Neural cell (in vitro differentiated cells): ENCODE results near the gene SERPINB6. TPM values are rescaled to one million over a fixed set of nuclear protein-coding genes. Genes with fewer than 3 reads are reported as not detected.
"Not testable (repeated sequence)": the region's sequence is repeated elsewhere in the genome, so short reads cannot be mapped to it uniquely, and the experiment has no call there.

Experiments
- H2AFZ ChIP-seq: fragments of 200-600, 300-800 bp; sonication (generic), shearing (Covaris generic); 2 replicates; pipeline ENCODE4 v1.6.0; 2014; ENCODE audit warnings: low read depth, mild to moderate bottlenecking, antibody characterized with exemption, low read length, moderate library complexity
- H3F3A ChIP-seq: fragments of 200-600 bp; shearing (Covaris generic); 2 replicates; pipeline ENCODE4 v1.6.1; 2016; ENCODE audit warnings: mild to moderate bottlenecking, moderate library complexity, mixed read lengths, antibody characterized with exemption, low read length; ENCODE audit not compliant: insufficient read depth, poor library complexity, severe bottlenecking
- H3K27ac ChIP-seq: fragments of 200-600, 300-800 bp; sonication (generic), shearing (Covaris generic); 2 replicates; pipeline ENCODE4 v1.5.1; 2014; ENCODE audit warnings: mild to moderate bottlenecking, low read length, moderate library complexity
- H3K27me3 ChIP-seq: fragments of 300-800, 200-600 bp; sonication (generic), shearing (Covaris generic); 2 replicates; pipeline ENCODE4 v1.6.0; 2014; ENCODE audit warnings: mild to moderate bottlenecking, low read depth, low read length, moderate library complexity; ENCODE audit not compliant: insufficient read depth
- H3K36me3 ChIP-seq: fragments of 300-800, 200-600 bp; sonication (generic), shearing (Covaris generic); 2 replicates; pipeline ENCODE4 v1.5.1; 2014; ENCODE audit warnings: mild to moderate bottlenecking, antibody characterized with exemption, low read length, moderate library complexity; ENCODE audit not compliant: insufficient read depth
- H3K4me2 ChIP-seq: fragments of 300-800, 200-600 bp; sonication (generic), shearing (Covaris generic); 2 replicates; pipeline ENCODE4 v1.6.0; 2014; ENCODE audit warnings: mild to moderate bottlenecking, low read length
- H3K4me3 ChIP-seq: fragments of 300-800, 200-600 bp; sonication (generic), shearing (Covaris generic); 2 replicates; pipeline ENCODE4 v1.5.1; 2014; ENCODE audit warnings: mild to moderate bottlenecking, low read length, moderate library complexity
- H3K79me2 ChIP-seq: fragments of 200-600 bp; shearing (Covaris generic); replicated peaks from 2 replicates; pipeline ENCODE4 v1.6.0; 2014; ENCODE audit warnings: mild to moderate bottlenecking, low read length, moderate library complexity; ENCODE audit not compliant: insufficient read depth
- H3K9ac ChIP-seq: fragments of 300-800, 200-600 bp; sonication (generic), shearing (Covaris generic); 2 replicates; pipeline ENCODE4 v1.6.1; 2016; ENCODE audit warnings: mild to moderate bottlenecking, low read length, mixed read lengths
- H3K9me2 ChIP-seq: fragments of 200-600 bp; shearing (Covaris generic); 2 replicates; pipeline ENCODE4 v1.6.1; 2016; ENCODE audit warnings: mild to moderate bottlenecking, low read length, mixed read lengths; ENCODE audit not compliant: insufficient read depth
- H3K9me3 ChIP-seq: fragments of 200-600, 300-800 bp; sonication (generic), shearing (Covaris generic); 2 replicates; pipeline ENCODE4 v1.6.1; 2016; ENCODE audit warnings: mild to moderate bottlenecking, mixed run types, low read length, moderate library complexity, mixed read lengths
- H4K20me1 ChIP-seq: fragments of 200-600 bp; shearing (Covaris generic); 2 replicates; pipeline ENCODE4 v1.6.1; 2016; ENCODE audit warnings: mild to moderate bottlenecking, mixed run types; ENCODE audit not compliant: insufficient read depth
- CTCF ChIP-seq: fragments of 450-650 bp; IDR thresholded peaks from 2 replicates; pipeline ENCODE4 v1.5.1; 2014; ENCODE audit warnings: antibody characterized with exemption, mild to moderate bottlenecking, moderate library complexity; ENCODE audit not compliant: poor library complexity, severe bottlenecking
- EP300 ChIP-seq: fragments of 450-650 bp; conservative IDR thresholded peaks from 2 replicates; pipeline ENCODE4 v1.6.1; 2014; ENCODE audit warnings: antibody characterized with exemption, mild to moderate bottlenecking, moderate library complexity; ENCODE audit not compliant: poor library complexity, severe bottlenecking
- EZH2 ChIP-seq: fragments of 200-600, 300-800 bp; shearing (Covaris generic), sonication (generic); IDR thresholded peaks from 2 replicates; pipeline ENCODE4 v1.6.1; 2014; ENCODE audit warnings: antibody characterized with exemption, low read length, borderline replicate concordance, mild to moderate bottlenecking; ENCODE audit not compliant: insufficient read depth, poor library complexity, severe bottlenecking
- POLR2AphosphoS5 ChIP-seq: IDR thresholded peaks from 2 replicates; pipeline ENCODE4 v1.6.1; 2012
- RAD21 ChIP-seq: fragments of 450-650 bp; conservative IDR thresholded peaks from 2 replicates; pipeline ENCODE4 v1.6.1; 2014; ENCODE audit warnings: antibody characterized with exemption, mild to moderate bottlenecking, moderate library complexity
- SMC3 ChIP-seq: fragments of 450-650 bp; conservative IDR thresholded peaks from 2 replicates; pipeline ENCODE4 v1.6.1; 2014; ENCODE audit warnings: antibody characterized with exemption, mild to moderate bottlenecking, moderate library complexity; ENCODE audit not compliant: poor library complexity
- TAF1 ChIP-seq: IDR thresholded peaks from 2 replicates; pipeline ENCODE4 v1.6.1; 2012; ENCODE audit warnings: low read depth
- polyA plus RNA-seq: library from polyadenylated mRNA; depleted of rRNA; stranded (reverse); fragments of >200 nt; gene quantifications from 2 replicates; pipeline ENCODE4 v1.2.3, GENCODE V29; 2014
- TF ChIP-seq, protein P1 (sequence below): IDR thresholded peaks from 2 replicates; pipeline ENCODE4 v1.6.1; 2012; ENCODE audit warnings: borderline replicate concordance

The SERPINB6 gene
- polyA plus RNA-seq, 1 donor from 2014 or later = 2.3 TPM

DNA sequence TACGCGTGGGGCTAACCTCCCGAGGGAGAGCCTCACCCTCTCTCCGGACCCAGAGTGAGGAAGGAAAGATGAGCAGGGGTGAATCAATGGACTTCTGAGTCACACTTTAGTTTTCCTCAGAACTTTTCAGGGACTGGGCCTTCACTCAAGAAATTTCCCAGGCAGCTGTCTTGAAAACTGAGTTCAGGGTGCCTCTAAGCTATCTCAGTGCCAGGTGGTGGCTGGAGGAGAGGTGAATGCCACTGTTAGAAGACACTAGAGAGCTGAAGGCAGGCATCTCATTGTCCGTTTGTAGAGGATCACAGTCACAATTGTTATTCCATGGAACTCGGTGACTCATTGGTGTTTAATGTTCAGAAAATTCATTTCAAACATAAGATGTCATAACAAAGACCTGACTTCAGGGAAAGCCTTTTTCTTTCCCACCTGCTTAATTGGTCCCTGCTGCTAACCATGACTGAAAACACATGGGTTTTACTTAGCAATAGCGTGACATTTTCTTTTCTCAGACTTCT is 5.3 kb upstream of the SERPINB6 start:
- peaks cover 2% of the 10 kb centered on the region for H3K27me3 ChIP-seq
- H3K4me3 ChIP-seq = no peak overlapping the region
- TF ChIP-seq EP300 = no peak

DNA sequence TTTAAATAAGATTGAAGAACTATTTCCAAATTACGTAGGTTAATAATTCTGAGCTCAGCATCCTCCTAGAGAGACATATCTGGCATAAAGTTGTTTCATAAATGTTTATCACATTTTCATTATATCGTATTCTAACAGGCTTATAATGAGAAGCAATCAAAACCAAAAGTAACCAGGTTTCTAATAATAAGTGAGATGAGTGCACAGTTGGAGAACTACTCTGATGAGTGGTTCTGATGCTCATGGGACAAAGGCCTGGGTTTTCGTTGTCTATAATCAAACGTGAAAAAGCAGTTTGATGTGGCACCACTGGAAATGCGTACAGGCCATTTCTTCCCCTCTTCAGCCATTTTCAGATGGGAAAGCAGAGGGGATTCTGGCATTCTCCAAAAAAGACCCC is 4.7 kb upstream of the SERPINB6 start:
- Histone ChIP-seq H4K20me1 (no peaks in the 10 kb centered on the region), H3K9me3 (no peaks in the 10 kb centered on the region), H3K27ac (no peak overlapping the region), H3K4me2 (no peak overlapping the region), H3K27me3 (peaks cover 6% of the 10 kb centered on the region), H3K9ac (no peak overlapping the region), H3F3A (no peaks in the 10 kb centered on the region), H3K79me2 (no peaks in the 10 kb centered on the region), H3K9me2 (no peaks in the 10 kb centered on the region), H3K36me3 (no peaks in the 10 kb centered on the region), H3K4me3 (no peak overlapping the region), H2AFZ (no peak overlapping the region)
- TF ChIP-seq CTCF (no peak), TAF1 (no peak), EZH2 (no peak), EP300 (no peak), RAD21 (no peak), POLR2AphosphoS5 (no peak), SMC3 (no peak)
- TF ChIP-seq, protein P1, sequence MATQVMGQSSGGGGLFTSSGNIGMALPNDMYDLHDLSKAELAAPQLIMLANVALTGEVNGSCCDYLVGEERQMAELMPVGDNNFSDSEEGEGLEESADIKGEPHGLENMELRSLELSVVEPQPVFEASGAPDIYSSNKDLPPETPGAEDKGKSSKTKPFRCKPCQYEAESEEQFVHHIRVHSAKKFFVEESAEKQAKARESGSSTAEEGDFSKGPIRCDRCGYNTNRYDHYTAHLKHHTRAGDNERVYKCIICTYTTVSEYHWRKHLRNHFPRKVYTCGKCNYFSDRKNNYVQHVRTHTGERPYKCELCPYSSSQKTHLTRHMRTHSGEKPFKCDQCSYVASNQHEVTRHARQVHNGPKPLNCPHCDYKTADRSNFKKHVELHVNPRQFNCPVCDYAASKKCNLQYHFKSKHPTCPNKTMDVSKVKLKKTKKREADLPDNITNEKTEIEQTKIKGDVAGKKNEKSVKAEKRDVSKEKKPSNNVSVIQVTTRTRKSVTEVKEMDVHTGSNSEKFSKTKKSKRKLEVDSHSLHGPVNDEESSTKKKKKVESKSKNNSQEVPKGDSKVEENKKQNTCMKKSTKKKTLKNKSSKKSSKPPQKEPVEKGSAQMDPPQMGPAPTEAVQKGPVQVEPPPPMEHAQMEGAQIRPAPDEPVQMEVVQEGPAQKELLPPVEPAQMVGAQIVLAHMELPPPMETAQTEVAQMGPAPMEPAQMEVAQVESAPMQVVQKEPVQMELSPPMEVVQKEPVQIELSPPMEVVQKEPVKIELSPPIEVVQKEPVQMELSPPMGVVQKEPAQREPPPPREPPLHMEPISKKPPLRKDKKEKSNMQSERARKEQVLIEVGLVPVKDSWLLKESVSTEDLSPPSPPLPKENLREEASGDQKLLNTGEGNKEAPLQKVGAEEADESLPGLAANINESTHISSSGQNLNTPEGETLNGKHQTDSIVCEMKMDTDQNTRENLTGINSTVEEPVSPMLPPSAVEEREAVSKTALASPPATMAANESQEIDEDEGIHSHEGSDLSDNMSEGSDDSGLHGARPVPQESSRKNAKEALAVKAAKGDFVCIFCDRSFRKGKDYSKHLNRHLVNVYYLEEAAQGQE = no peak

More for the DNA sequence above, 5.3 kb upstream of the SERPINB6 start:
- Histone ChIP-seq H3K36me3 (no peaks in the 10 kb centered on the region), H4K20me1 (no peaks in the 10 kb centered on the region), H2AFZ (no peak overlapping the region), H3K9me2 (no peaks in the 10 kb centered on the region), H3K9me3 (no peaks in the 10 kb centered on the region), H3K4me2 (no peak overlapping the region), H3K27ac (no peak overlapping the region), H3K9ac (no peak overlapping the region), H3F3A (no peaks in the 10 kb centered on the region), H3K79me2 (no peaks in the 10 kb centered on the region)

DNA sequence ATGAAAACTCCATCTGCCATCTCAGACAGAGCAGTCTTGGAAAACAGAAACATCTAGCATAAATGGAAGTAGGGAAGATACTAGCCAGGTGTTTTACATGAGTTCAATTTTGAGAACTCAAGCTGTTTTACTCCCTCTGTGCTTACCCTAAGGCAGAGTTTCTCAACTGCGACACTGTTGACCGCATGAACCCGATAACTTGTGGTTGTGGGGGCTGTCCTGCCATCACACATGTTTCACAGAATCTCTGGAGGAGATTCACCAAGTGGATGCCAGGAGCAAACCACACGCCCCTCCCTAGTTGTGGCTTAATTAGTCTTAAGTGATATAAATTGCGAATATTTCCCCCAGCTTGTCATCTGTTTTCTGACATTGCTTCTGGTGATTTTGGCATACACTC is 2.3 kb upstream of the SERPINB6 start:
- peaks cover 11% of the 10 kb centered on the region for H3K27me3 ChIP-seq
- no peaks in the 10 kb centered on the region for H3K9me3 ChIP-seq
- no peak overlapping the region for H3K4me3 ChIP-seq
- no peaks in the 10 kb centered on the region for H3K79me2 ChIP-seq
- no peak for TF ChIP-seq SMC3
- H3K36me3 ChIP-seq = no peaks in the 10 kb centered on the region
- H3K9ac ChIP-seq = no peak overlapping the region
- no peak overlapping the region for H3K4me2 ChIP-seq
- no peaks in the 10 kb centered on the region for H3K9me2 ChIP-seq
- no peak overlapping the region for H2AFZ ChIP-seq
- no peaks in the 10 kb centered on the region for H3F3A ChIP-seq
- no peaks in the 10 kb centered on the region for H4K20me1 ChIP-seq
- H3K27ac ChIP-seq = no peak overlapping the region

GRCh38 chr6:2973180-2973579 is 1.8 kb upstream of the SERPINB6 start:
- H3K4me2 ChIP-seq, H3K79me2 ChIP-seq, H3F3A ChIP-seq, H3K9me3 ChIP-seq, H4K20me1 ChIP-seq, H3K9ac ChIP-seq, H3K27ac ChIP-seq, H3K9me2 ChIP-seq, H3K36me3 ChIP-seq, H3K4me3 ChIP-seq, H2AFZ ChIP-seq: not testable (repeated sequence)
- peaks cover 11% of the 10 kb centered on the region for H3K27me3 ChIP-seq

GRCh38 chr6:2972685-2973084 is 1.3 kb upstream of the SERPINB6 start:
- not testable (repeated sequence) for H3K36me3 ChIP-seq, H3K4me3 ChIP-seq, H4K20me1 ChIP-seq, H3K4me2 ChIP-seq, H3K9ac ChIP-seq, H3F3A ChIP-seq, H2AFZ ChIP-seq, H3K27ac ChIP-seq, H3K9me3 ChIP-seq, H3K79me2 ChIP-seq, H3K9me2 ChIP-seq
- H3K27me3 ChIP-seq = peaks cover 11% of the 10 kb centered on the region
